ENCODE data around the gene ANKLE2. TPM values are rescaled to one million over a fixed set of nuclear protein-coding genes. Genes with fewer than 3 reads are reported as not detected.

Gene ANKLE2
- total and polyA plus RNA-seq, 7 donors, result 24.1 to 56.2 (median 29.7) TPM

DNA sequence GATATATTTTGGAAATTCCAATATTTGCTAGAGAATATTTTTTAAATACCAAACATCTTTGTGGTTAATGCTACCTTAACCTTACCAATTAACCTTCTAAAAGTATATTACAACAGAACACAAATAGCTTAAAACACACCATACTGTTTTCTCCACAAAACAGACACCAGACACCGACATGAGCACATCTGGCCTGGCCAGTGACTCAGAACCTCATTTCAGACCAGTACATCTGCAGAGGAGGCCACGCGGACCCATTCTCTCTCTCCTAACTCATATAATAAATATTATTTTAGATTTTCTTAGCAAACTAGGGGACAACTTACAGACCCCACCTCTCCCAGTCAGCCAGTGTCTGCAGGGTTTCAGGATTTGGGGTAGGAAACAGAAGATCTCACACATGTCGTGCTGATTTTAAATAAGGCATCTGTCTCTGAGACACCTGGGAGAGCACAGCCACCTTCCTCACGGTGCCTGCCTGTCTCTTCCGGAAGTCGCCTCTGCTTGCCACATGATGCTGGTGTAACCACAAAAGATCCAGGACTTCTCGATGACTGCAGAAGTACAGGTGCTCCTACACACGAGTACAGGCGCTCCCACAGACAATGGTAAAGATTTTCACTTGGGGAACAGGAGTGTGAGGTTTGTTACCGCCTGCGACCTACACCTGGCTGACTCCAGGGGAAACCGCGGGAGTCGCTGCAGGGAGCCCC is 9.7 kb upstream of the ANKLE2 start:
- ATAC-seq (no peak), DNase-seq (no peak)
- TF ChIP-seq, protein P1, sequence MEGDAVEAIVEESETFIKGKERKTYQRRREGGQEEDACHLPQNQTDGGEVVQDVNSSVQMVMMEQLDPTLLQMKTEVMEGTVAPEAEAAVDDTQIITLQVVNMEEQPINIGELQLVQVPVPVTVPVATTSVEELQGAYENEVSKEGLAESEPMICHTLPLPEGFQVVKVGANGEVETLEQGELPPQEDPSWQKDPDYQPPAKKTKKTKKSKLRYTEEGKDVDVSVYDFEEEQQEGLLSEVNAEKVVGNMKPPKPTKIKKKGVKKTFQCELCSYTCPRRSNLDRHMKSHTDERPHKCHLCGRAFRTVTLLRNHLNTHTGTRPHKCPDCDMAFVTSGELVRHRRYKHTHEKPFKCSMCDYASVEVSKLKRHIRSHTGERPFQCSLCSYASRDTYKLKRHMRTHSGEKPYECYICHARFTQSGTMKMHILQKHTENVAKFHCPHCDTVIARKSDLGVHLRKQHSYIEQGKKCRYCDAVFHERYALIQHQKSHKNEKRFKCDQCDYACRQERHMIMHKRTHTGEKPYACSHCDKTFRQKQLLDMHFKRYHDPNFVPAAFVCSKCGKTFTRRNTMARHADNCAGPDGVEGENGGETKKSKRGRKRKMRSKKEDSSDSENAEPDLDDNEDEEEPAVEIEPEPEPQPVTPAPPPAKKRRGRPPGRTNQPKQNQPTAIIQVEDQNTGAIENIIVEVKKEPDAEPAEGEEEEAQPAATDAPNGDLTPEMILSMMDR (IDR thresholded peaks at IDR 0.05), result no peak
- H3K27me3 ChIP-seq (ENCODE audit: insufficient read depth in 3 of 3, low read length in 2 of 3), result no peaks in the 10 kb centered on the region
- WGBS, 3 donors, result 91 to 93% (median 92%) methylated on average over 15 of the region's 15 CpGs
- H3K9me3 ChIP-seq, result no peaks in the 10 kb centered on the region
- intact Hi-C loops (cut with DNase I), result loop anchor here in 1 of 2 donors (5.0 kb wide), 1 partner anchor 36 kb away; no protein-coding TSS in a partner anchor
- H3K27ac ChIP-seq, result no peak overlapping the region
- H3K36me3 ChIP-seq (ENCODE audit: insufficient read depth in 1 of 2, low read depth in 1 of 2), result peaks cover 5 to 65% of the 10 kb centered on the region in 2 donors
- peaks cover 14% of the 10 kb centered on the region for H3K4me1 ChIP-seq
- H3K4me3 ChIP-seq, result no peak overlapping the region

DNA sequence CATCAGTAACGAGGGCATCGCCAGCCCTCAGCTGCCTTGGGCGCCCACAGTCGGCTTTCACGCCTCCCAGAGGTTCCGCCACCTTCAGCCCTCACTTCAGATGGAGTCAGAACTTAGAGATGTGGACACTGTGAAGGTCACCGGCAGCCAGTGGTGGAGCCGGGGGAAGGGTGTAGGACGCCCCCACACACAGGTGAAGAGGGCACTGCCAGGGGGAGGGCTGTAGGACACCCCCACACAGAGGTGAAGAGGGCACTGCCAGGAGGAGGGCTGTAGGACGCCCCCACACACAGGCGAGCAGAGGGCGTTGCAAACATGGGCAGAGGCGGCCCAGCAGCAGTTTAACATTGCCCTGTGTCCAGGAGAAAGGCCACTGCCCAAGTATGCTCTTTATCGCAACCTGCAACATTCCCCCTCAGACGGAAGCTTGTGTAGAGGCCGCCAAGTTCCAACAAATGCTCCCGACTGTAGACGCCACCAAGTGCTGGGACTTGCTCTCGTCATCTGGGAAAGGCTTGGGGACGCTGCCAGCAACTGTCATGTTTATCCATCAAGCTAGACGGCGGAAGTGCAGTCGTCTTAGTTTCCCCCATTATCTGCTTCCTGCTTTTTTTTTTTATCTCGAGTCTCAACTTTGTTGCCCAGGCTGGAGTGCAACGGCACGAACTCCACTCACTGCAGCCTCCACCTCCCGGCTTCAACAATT is 4.9 kb upstream of the ANKLE2 start:
- intact Hi-C loops (cut with DNase I), result loop anchor here in 1 of 2 donors (5.0 kb wide), 1 partner anchor 366 kb away; the partner anchor contains the start of genes ZNF10 and ZNF891

DNA sequence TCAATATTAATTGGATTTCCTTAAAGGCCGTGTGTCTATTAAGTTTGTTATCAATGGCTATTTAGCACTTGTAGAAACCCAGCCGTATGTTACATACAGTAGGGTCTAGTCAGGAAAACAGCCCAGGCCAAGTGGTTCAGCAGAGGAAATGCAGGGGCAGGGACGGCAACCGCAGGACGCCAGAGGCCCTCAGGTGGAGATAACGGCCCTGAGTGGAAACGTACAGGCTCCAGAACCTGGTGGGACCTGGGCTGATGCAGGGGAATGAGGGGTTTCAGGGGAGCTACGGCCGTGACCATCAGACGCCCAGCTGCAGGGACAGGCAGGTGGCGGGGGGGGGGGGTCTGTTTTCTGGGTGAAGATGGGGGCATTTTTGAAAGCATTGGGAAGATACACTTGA is 3.7 kb upstream of the ANKLE2 start:
- no peak overlapping the region for H3K27ac ChIP-seq
- intact Hi-C loops (cut with DNase I), result loop anchor here in 1 of 2 donors (5.0 kb wide), 1 partner anchor 367 kb away; the partner anchor contains the start of genes ZNF10 and ZNF891
- TF ChIP-seq, protein P1 (IDR thresholded peaks at IDR 0.05), result no peak
- no peaks in the 10 kb centered on the region for H3K27me3 ChIP-seq (ENCODE audit: insufficient read depth in 3 of 3, low read length in 2 of 3)
- no peak for ATAC-seq
- peaks cover 20% of the 10 kb centered on the region for H3K4me1 ChIP-seq
- no peak overlapping the region for H3K4me3 ChIP-seq
- H3K36me3 ChIP-seq (ENCODE audit: insufficient read depth in 1 of 2, low read depth in 1 of 2), result peaks cover 0 to 16% of the 10 kb centered on the region in 2 donors
- WGBS, 3 donors, result 65 to 87% (median 80%) methylated on average over 11 of the region's 11 CpGs
- peak in 1 of 2 donors; percentile 15 for DNase-seq
- no peaks in the 10 kb centered on the region for H3K9me3 ChIP-seq

More for the DNA sequence above, 4.9 kb upstream of the ANKLE2 start:
- Histone ChIP-seq H3K9me3 (no peaks in the 10 kb centered on the region), H3K27ac (peak overlapping the region; percentile 74), H3K4me3 (no peak overlapping the region), H3K27me3 (ENCODE audit: insufficient read depth in 3 of 3, low read length in 2 of 3) (no peaks in the 10 kb centered on the region), H3K36me3 (ENCODE audit: insufficient read depth in 1 of 2, low read depth in 1 of 2) (peaks cover 0 to 26% of the 10 kb centered on the region in 2 donors), H3K4me1 (peaks cover 16% of the 10 kb centered on the region)
- DNase-seq (peak; percentile 67 to 79), ATAC-seq (peak; percentile 19 to 46 (median 27))
- WGBS, 3 donors, result 38 to 49% (median 45%) methylated on average over 27 of the region's 27 CpGs
- TF ChIP-seq, protein P1 (IDR thresholded peaks at IDR 0.05), result no peak

DNA sequence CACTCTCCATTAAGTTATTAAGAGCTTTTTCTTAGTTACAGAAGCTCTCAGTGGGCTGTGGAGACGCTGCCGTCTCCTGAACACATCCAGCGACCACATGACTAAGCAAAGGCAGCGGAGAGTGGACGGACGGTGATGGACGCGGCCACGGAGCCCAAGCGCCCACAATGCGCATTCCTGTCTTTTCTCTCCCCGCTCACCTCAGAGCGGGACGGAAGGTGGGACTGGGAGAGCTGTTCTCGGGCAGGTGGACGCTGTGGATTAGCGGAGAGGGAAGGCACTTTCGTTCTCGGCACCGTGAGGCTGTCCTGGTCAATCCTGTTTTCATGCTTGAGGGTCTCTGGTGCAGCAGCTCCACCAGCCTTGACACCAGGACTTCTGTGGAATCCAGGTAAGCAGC is 2.6 kb upstream of the ANKLE2 start:
- WGBS, 3 donors, result 90 to 95% (median 93%) methylated on average over 20 of the region's 20 CpGs
- Histone ChIP-seq H3K9me3 (no peaks in the 10 kb centered on the region), H3K27me3 (ENCODE audit: insufficient read depth in 3 of 3, low read length in 2 of 3) (no peaks in the 10 kb centered on the region), H3K27ac (no peak overlapping the region), H3K4me1 (peaks cover 27% of the 10 kb centered on the region), H3K36me3 (ENCODE audit: insufficient read depth in 1 of 2, low read depth in 1 of 2) (peaks cover 0 to 6% of the 10 kb centered on the region in 2 donors), H3K4me3 (no peak overlapping the region)
- TF ChIP-seq, protein P1 (IDR thresholded peaks at IDR 0.05), result no peak
- no peak for ATAC-seq
- peak in 1 of 2 donors; percentile 32 for DNase-seq
- intact Hi-C loops (cut with DNase I), result no loop called here
